GM12892 (cell line): ENCODE data around the gene IST1.

Experiments
- DNase-seq: peaks from one replicate; pipeline ENCODE4 v3.0.0; 2011; ENCODE audit not compliant: insufficient read length
- FAIRE-seq: peaks from 2 replicates; lab custom pipeline; 2011; peaks lifted over from hg19 to GRCh38; lab: Jason Lieb, UNC
- POLR2A ChIP-seq: IDR thresholded peaks from 2 replicates; pipeline ENCODE4 v1.6.1; 2011; ENCODE audit warnings: low read depth, low read length, control low read depth
- POLR2AphosphoS5 ChIP-seq: IDR thresholded peaks from 2 replicates; pipeline ENCODE4 v1.6.1; 2011; ENCODE audit warnings: low read depth, low read length, control low read depth
- TAF1 ChIP-seq: IDR thresholded peaks from 2 replicates; pipeline ENCODE4 v1.6.1; 2011; ENCODE audit warnings: low read depth, mild to moderate bottlenecking, control low read depth, low read length, borderline replicate concordance

The IST1 gene

GRCh38 chr16:71924710-71925109 is 29.4 kb downstream of the IST1 start:
- no peak for FAIRE-seq
- no peak for DNase-seq
- TF ChIP-seq TAF1 (no peak), POLR2AphosphoS5 (no peak), POLR2A (no peak)

GRCh38 chr16:71927383-71927782 is 32.1 kb downstream of the IST1 start:
- DNase-seq (no peak), FAIRE-seq (no peak)
- TF ChIP-seq POLR2A (no peak), TAF1 (no peak), POLR2AphosphoS5 (no peak)

GRCh38 chr16:71927787-71928186 is 32.5 kb downstream of the IST1 start:
- DNase-seq (no peak), FAIRE-seq (no peak)
- TF ChIP-seq TAF1 = no peak
- TF ChIP-seq POLR2AphosphoS5 = no peak
- TF ChIP-seq POLR2A = no peak

GRCh38 chr16:71929048-71929447 is 33.7 kb downstream of the IST1 start:
- TF ChIP-seq POLR2A (no peak), POLR2AphosphoS5 (no peak), TAF1 (no peak)
- FAIRE-seq (no peak), DNase-seq (no peak)

GRCh38 chr16:71930013-71930563 is 34.8 kb downstream of the IST1 start:
- TF ChIP-seq POLR2AphosphoS5 (no peak), POLR2A (no peak; the same call in 1 of the 2 replicates), TAF1 (no peak)
- DNase-seq = no peak
- FAIRE-seq = no peak

- no peak for TF ChIP-seq TAF1
- TF ChIP-seq POLR2AphosphoS5 = no peak
- TF ChIP-seq POLR2A = no peak
- FAIRE-seq (no peak), DNase-seq (no peak)
Measured at GRCh38 chr16:71931001-71931400, 35.7 kb downstream of the IST1 start.

- FAIRE-seq = no peak
- no peak for DNase-seq
- TF ChIP-seq POLR2AphosphoS5 (no peak), POLR2A (no peak), TAF1 (no peak)
Measured at GRCh38 chr16:71931599-71931998, 36.3 kb downstream of the IST1 start.

GRCh38 chr16:71933017-71933416 is 37.7 kb downstream of the IST1 start:
- DNase-seq = no peak
- FAIRE-seq = no peak
- TF ChIP-seq POLR2AphosphoS5 = no peak
- no peak for TF ChIP-seq POLR2A
- no peak for TF ChIP-seq TAF1

GRCh38 chr16:71933913-71934695 is 38.8 kb downstream of the IST1 start:
- TF ChIP-seq TAF1 (no peak), POLR2AphosphoS5 (no peak), POLR2A (no peak)
- FAIRE-seq = no peak

GRCh38 chr16:71937868-71938510 is 42.7 kb downstream of the IST1 start:
- no peak for DNase-seq
- no peak for FAIRE-seq
- TF ChIP-seq TAF1 (no peak), POLR2AphosphoS5 (no peak), POLR2A (no peak)

More at GRCh38 chr16:71933913-71934695, 38.8 kb downstream of the IST1 start:
- no peak for DNase-seq

GRCh38 chr16:71943887-71944286 is 48.6 kb downstream of the IST1 start:
- no peak for DNase-seq
- FAIRE-seq = no peak
- TF ChIP-seq POLR2AphosphoS5 = no peak
- TF ChIP-seq TAF1 = no peak
- TF ChIP-seq POLR2A = no peak

GRCh38 chr16:71945616-71946015 is 50.3 kb downstream of the IST1 start:
- FAIRE-seq (no peak), DNase-seq (no peak)
- TF ChIP-seq TAF1 (no peak), POLR2AphosphoS5 (no peak), POLR2A (no peak)

- no peak for FAIRE-seq
- TF ChIP-seq TAF1 (no peak), POLR2A (no peak), POLR2AphosphoS5 (no peak)
- no peak for DNase-seq
Measured at GRCh38 chr16:71952825-71953224, 57.5 kb downstream of the IST1 start.
